K562 (cell line): ENCODE data around the gene HS3ST2. TPM values are rescaled to one million over a fixed set of nuclear protein-coding genes. Genes with fewer than 3 reads are reported as not detected.
A peak's percentile ranks its signal among the peaks of the same experiment; 100 is the strongest.

Source experiments
- ATF7 ChIP-seq: fragments of 450-650 bp; IDR thresholded peaks from 2 replicates; pipeline ENCODE4 v1.7.1; 2014; ENCODE audit warnings: mild to moderate bottlenecking, moderate library complexity
- BRCA1 ChIP-seq, 2 experiments: fragments of 450-650 bp in 1 of 2; sonication (generic) in 1 of 2; formaldehyde crosslinking in 1 of 2; IDR thresholded peaks; 2 replicates each; pipeline versions ENCODE4 v1.5.0 to v1.6.1; 2017 to 2020; ENCODE audit warnings: mild to moderate bottlenecking in 1 of 2, missing genetic modification reagents in 1 of 2
- BRF2 ChIP-seq: IDR thresholded peaks from 3 replicates; pipeline ENCODE4 v1.6.1; 2011; ENCODE audit warnings: borderline replicate concordance, mild to moderate bottlenecking; ENCODE audit not compliant: insufficient read length, insufficient read depth
- CBFA2T3 ChIP-seq: fragments of 450-650 bp; IDR thresholded peaks from 2 replicates; pipeline ENCODE4 v1.6.1; 2017
- CHD4 ChIP-seq: fragments of 200-600 bp; sonication (generic); IDR thresholded peaks from 3 replicates; pipeline ENCODE4 v1.6.1; 2012; ENCODE audit warnings: low read depth, mild to moderate bottlenecking, mixed read lengths, low read length, inconsistent platforms; ENCODE audit not compliant: insufficient read depth, insufficient replicate concordance, poor library complexity, severe bottlenecking
- CLOCK ChIP-seq: fragments of 250-450 bp; sonication (Bioruptor Pico); IDR thresholded peaks from 2 replicates; pipeline ENCODE4 v1.4.0; 2020; ENCODE audit warnings: mild to moderate bottlenecking, moderate library complexity, borderline replicate concordance
- DLX4 ChIP-seq: fragments of 250-450 bp; sonication (Bioruptor Pico); IDR thresholded peaks from 2 replicates; pipeline ENCODE4 v1.6.1; 2021; ENCODE audit warnings: mild to moderate bottlenecking
- DNMT1 ChIP-seq: fragments of 450-650 bp; IDR thresholded peaks from 2 replicates; pipeline ENCODE4 v1.6.1; 2016; ENCODE audit warnings: antibody characterized with exemption, mild to moderate bottlenecking
- FOXM1 ChIP-seq, 2 experiments: fragments of 450-650 bp in 1 of 2; sonication (generic) in 1 of 2; formaldehyde crosslinking in 1 of 2; IDR thresholded peaks; 2 replicates each; pipeline versions ENCODE4 v1.6.1 to v1.9.0; 2017 to 2022; ENCODE audit warnings: low read depth in 2 of 2, mild to moderate bottlenecking in 2 of 2, missing genetic modification reagents in 1 of 2, moderate library complexity in 1 of 2
- HLTF ChIP-seq: fragments of 450-650 bp; IDR thresholded peaks from 2 replicates; pipeline ENCODE4 v1.6.1; 2016
- L3MBTL2 ChIP-seq: fragments of 450-650 bp; IDR thresholded peaks from 2 replicates; pipeline ENCODE4 v1.6.1; 2016; ENCODE audit warnings: mild to moderate bottlenecking, moderate library complexity
- MAX ChIP-seq: sonication (generic); formaldehyde crosslinking; IDR thresholded peaks from 2 replicates; pipeline ENCODE4 v1.9.0; 2022; ENCODE audit warnings: mild to moderate bottlenecking, missing genetic modification reagents
- MTA3 ChIP-seq: fragments of 450-650 bp; formaldehyde crosslinking; IDR thresholded peaks from 2 replicates; pipeline ENCODE4 v1.6.1; 2017; ENCODE audit warnings: mild to moderate bottlenecking, borderline replicate concordance
- NONO ChIP-seq, 2 experiments: fragments of 200-400 bp in 1 of 2; fragments of 450-650 bp in 1 of 2; formaldehyde crosslinking in 1 of 2; IDR thresholded peaks; 2 replicates each; pipeline ENCODE4 v1.6.1; 2017; ENCODE audit warnings: low read depth in 2 of 2, mild to moderate bottlenecking in 2 of 2, moderate library complexity in 2 of 2, low read length in 1 of 2
- NR4A1 ChIP-seq, 2 experiments: fragments of 250-450 bp in 1 of 2; fragments of 450-650 bp in 1 of 2; sonication (Bioruptor Pico) in 1 of 2; IDR thresholded peaks; 2 replicates each; pipeline versions ENCODE4 v1.4.0 to v1.6.1; 2016 to 2020; ENCODE audit warnings: mild to moderate bottlenecking in 2 of 2, missing compliant biosample characterization in 1 of 2, missing genetic modification characterization in 1 of 2, moderate library complexity in 1 of 2
- PHF8 ChIP-seq: fragments of 200-600 bp; sonication (generic); IDR thresholded peaks from 2 replicates; pipeline ENCODE4 v1.6.1; 2012; ENCODE audit warnings: mixed run types, mild to moderate bottlenecking, inconsistent platforms, low read length, moderate library complexity, borderline replicate concordance
- RBM17 ChIP-seq: fragments of 200-400 bp; formaldehyde crosslinking; IDR thresholded peaks from 2 replicates; pipeline ENCODE4 v1.6.1; 2017; ENCODE audit warnings: low read depth, mild to moderate bottlenecking, low read length, borderline replicate concordance
- SMAD1 ChIP-seq: fragments of 150-350 bp; IDR thresholded peaks from 2 replicates; pipeline ENCODE4 v1.6.1; 2014; ENCODE audit warnings: low read length, low read depth; ENCODE audit not compliant: partially characterized antibody
- SMAD4 ChIP-seq: fragments of 250-450 bp; sonication (Bioruptor Pico); conservative IDR thresholded peaks from 2 replicates; pipeline ENCODE4 v1.8.0; 2021; ENCODE audit warnings: inconsistent platforms, mild to moderate bottlenecking, moderate library complexity
- SREBF1 ChIP-seq: fragments of 150-350 bp; IDR thresholded peaks from 2 replicates; pipeline ENCODE4 v1.6.1; 2014; ENCODE audit warnings: antibody characterized with exemption, low read depth, low read length, borderline replicate concordance
- SRF ChIP-seq, 2 experiments: fragments of 250-450, 450-650 bp in 1 of 2; sonication (Bioruptor Pico) in 1 of 2; sonication (generic) in 1 of 2; formaldehyde crosslinking; IDR thresholded peaks; 2 replicates each; pipeline versions ENCODE4 v1.5.0 to v1.5.1; 2020 to 2022; ENCODE audit warnings: mild to moderate bottlenecking in 1 of 2, missing genetic modification reagents in 1 of 2
- TCF3 ChIP-seq: sonication (generic); formaldehyde crosslinking; IDR thresholded peaks from 2 replicates; pipeline ENCODE4 v1.4.0; 2020; ENCODE audit warnings: mild to moderate bottlenecking, missing genetic modification reagents
- TEAD2 ChIP-seq: fragments of 450-650 bp; IDR thresholded peaks from 2 replicates; pipeline ENCODE4 v1.6.1; 2016; ENCODE audit warnings: missing genetic modification characterization, control low read depth, missing compliant biosample characterization
- TOE1 ChIP-seq, 2 experiments: fragments of 450-650 bp in 1 of 2; sonication (generic) in 1 of 2; formaldehyde crosslinking in 1 of 2; IDR thresholded peaks; 2 replicates each; pipeline versions ENCODE4 v1.7.1 to v1.8.0; 2016 to 2022; ENCODE audit warnings: borderline replicate concordance in 2 of 2, mild to moderate bottlenecking in 2 of 2, antibody characterized with exemption in 1 of 2, inconsistent platforms in 1 of 2, low read depth in 1 of 2, missing genetic modification reagents in 1 of 2, moderate library complexity in 1 of 2
- polyA plus RNA-seq, 8 experiments: library from polyadenylated mRNA; depleted of rRNA in 4 of 8; stranded (reverse) in 5 of 8; unstranded in 3 of 8; fragments of >200 nt; fragmentation: Nextera tagmentation in 2 of 8; fragmentation: Illumina TruSeq in 1 of 8; extraction: Ambion mirVana in 2 of 8; extraction: Trizol in 1 of 8; gene quantifications; 2 replicates each; pipeline versions ENCODE4 v1.2.1 to v1.2.3, GENCODE V29; 2011 to 2014; ENCODE audit warnings: inconsistent platforms in 1 of 8, missing spikeins in 1 of 8
- total RNA-seq, 7 experiments: library from RNA; depleted of rRNA in 6 of 7; stranded (reverse); fragments of >200 nt in 6 of 7; fragmentation: Illumina TruSeq in 2 of 7; extraction: Trizol in 2 of 7; gene quantifications; 2 replicates each; pipeline versions ENCODE4 v1.2.1 to v1.2.3, GENCODE V29; 2011 to 2021; ENCODE audit warnings: low replicate concordance in 1 of 7

The HS3ST2 gene
- total and polyA plus RNA-seq, 9 of the 15 experiments (the other 6 are each of a cell fraction or from before 2014, with no cell fraction given): not detected

GRCh38 chr16:22782314-22782713 lies 31.6 kb upstream of the HS3ST2 start (continued):
- TF ChIP-seq L3MBTL2: no peak
- no peak for TF ChIP-seq MTA3
- TF ChIP-seq DNMT1: no peak
- TF ChIP-seq HLTF: no peak
- no peak for TF ChIP-seq ATF7
- peak; percentile 71 for TF ChIP-seq SMAD4 (CRISPR knock-in tag)
- TF ChIP-seq PHF8: no peak
- no peak for TF ChIP-seq NR4A1 (CRISPR knock-in tag; IDR thresholded peaks at IDR 0.05)
- no peak for TF ChIP-seq NR4A1 (tag; IDR thresholded peaks at IDR 0.05)
- no peak for TF ChIP-seq NONO (IDR thresholded peaks at IDR 0.05; ENCODE audit: low read depth in 2 of 2, low read length in 1 of 2)
- TF ChIP-seq TCF3 (CRISPR knock-in tag): peak; percentile 81
- no peak for TF ChIP-seq SMAD1
- no peak for TF ChIP-seq FOXM1 (IDR thresholded peaks at IDR 0.05; ENCODE audit: low read depth)
- TF ChIP-seq FOXM1 (CRISPR knock-in tag; IDR thresholded peaks at IDR 0.05; ENCODE audit: low read depth): no peak
- TF ChIP-seq TEAD2 (tag): no peak
- no peak for TF ChIP-seq CLOCK (CRISPR knock-in tag)
- no peak for TF ChIP-seq SRF (CRISPR knock-in tag; IDR thresholded peaks at IDR 0.05)
- TF ChIP-seq CHD4: no peak
- no peak for TF ChIP-seq RBM17
- no peak for TF ChIP-seq BRCA1 (IDR thresholded peaks at IDR 0.05)
- no peak for TF ChIP-seq BRCA1 (CRISPR knock-in tag; IDR thresholded peaks at IDR 0.05)
- TF ChIP-seq DLX4: no peak
- no peak for TF ChIP-seq MAX (CRISPR knock-in tag)
- TF ChIP-seq BRF2: no peak
- TF ChIP-seq SREBF1: no peak
- peak; percentile 82 for TF ChIP-seq CBFA2T3
- TF ChIP-seq TOE1 (IDR thresholded peaks at IDR 0.05; ENCODE audit: borderline replicate concordance): peak; percentile 27; the same call in 1 of the 2 replicates
- no peak for TF ChIP-seq TOE1 (CRISPR knock-in tag; IDR thresholded peaks at IDR 0.05; ENCODE audit: borderline replicate concordance, low read depth)
